ENCODE data around the gene CHGA. TPM values are rescaled to one million over a fixed set of nuclear protein-coding genes. Genes with fewer than 3 reads are reported as not detected.

The CHGA gene
- total RNA-seq, 1 donor from 2014 or later = 0.67 TPM

GRCh38 chr14:92937051-92937937, 14.3 kb downstream of the CHGA start:
- no peaks in the 10 kb centered on the region for H3K9me3 Mint-ChIP-seq (ENCODE audit: unreplicated experiment)
- H3K4me3 Mint-ChIP-seq (ENCODE audit: unreplicated experiment) = no peak overlapping the region
- no peak for DNase-seq (ENCODE audit: low spot score)
- TF ChIP-seq, protein P1, sequence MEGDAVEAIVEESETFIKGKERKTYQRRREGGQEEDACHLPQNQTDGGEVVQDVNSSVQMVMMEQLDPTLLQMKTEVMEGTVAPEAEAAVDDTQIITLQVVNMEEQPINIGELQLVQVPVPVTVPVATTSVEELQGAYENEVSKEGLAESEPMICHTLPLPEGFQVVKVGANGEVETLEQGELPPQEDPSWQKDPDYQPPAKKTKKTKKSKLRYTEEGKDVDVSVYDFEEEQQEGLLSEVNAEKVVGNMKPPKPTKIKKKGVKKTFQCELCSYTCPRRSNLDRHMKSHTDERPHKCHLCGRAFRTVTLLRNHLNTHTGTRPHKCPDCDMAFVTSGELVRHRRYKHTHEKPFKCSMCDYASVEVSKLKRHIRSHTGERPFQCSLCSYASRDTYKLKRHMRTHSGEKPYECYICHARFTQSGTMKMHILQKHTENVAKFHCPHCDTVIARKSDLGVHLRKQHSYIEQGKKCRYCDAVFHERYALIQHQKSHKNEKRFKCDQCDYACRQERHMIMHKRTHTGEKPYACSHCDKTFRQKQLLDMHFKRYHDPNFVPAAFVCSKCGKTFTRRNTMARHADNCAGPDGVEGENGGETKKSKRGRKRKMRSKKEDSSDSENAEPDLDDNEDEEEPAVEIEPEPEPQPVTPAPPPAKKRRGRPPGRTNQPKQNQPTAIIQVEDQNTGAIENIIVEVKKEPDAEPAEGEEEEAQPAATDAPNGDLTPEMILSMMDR (IDR thresholded peaks at IDR 0.05; ENCODE audit: unreplicated experiment) = no peak
- H3K36me3 Mint-ChIP-seq (ENCODE audit: low read depth, unreplicated experiment) = peaks cover 3% of the 10 kb centered on the region
- peaks cover 11% of the 10 kb centered on the region for H3K27me3 Mint-ChIP-seq (ENCODE audit: unreplicated experiment)
- H3K27ac Mint-ChIP-seq (ENCODE audit: unreplicated experiment) = no peak overlapping the region
- H3K4me1 Mint-ChIP-seq (ENCODE audit: unreplicated experiment) = no peaks in the 10 kb centered on the region

- Mint-ChIP-seq H3K27me3 (ENCODE audit: unreplicated experiment) (peaks cover 11% of the 10 kb centered on the region), H3K4me1 (ENCODE audit: unreplicated experiment) (no peaks in the 10 kb centered on the region), H3K4me3 (ENCODE audit: unreplicated experiment) (no peak overlapping the region), H3K9me3 (ENCODE audit: unreplicated experiment) (no peaks in the 10 kb centered on the region), H3K27ac (ENCODE audit: unreplicated experiment) (no peak overlapping the region), H3K36me3 (ENCODE audit: low read depth, unreplicated experiment) (peaks cover 3% of the 10 kb centered on the region)
- DNase-seq (ENCODE audit: low spot score) = no peak
- TF ChIP-seq, protein P1 (IDR thresholded peaks at IDR 0.05; ENCODE audit: unreplicated experiment) = no peak
Measured at GRCh38 chr14:92938235-92938875, 15.4 kb downstream of the CHGA start.

DNA sequence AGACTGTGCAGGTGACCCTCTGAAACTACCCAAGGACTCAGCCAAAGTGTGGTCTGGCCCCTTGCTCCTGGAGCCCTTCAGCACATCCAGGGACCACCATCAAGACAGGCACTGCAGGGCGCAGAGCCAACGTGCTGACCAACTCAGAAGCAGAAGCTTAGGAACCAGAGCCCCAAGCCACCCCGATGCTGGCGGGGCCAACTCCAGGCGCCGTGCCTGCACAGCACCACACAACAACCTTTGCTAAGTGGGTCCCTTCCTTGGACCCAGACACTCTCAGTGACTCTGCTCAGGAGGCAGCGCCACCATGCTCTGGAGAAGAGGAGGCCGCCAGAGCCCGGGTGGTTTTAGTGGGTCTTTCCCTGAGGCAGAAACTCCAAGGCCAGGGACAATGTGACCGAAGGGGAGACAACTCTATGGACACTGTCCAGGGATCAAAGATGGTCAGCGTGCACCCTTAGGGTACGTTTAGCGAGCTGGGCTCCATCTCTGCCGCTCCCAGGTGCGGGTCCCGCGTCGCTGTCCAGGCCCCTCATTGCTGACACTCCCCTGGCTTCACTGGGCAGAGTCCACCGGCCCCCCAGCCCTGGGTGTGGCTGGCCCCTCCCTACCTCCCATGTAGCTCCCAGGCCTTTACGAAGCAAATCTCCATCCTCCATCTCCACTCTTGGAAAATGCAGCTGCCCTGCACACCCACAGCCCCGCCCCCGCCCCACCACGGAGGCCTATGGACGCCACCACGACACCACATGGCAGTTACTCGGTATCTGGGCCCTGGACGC, 16.1 kb downstream of the CHGA start:
- no peak overlapping the region for H3K4me3 Mint-ChIP-seq (ENCODE audit: unreplicated experiment)
- peaks cover 3% of the 10 kb centered on the region for H3K36me3 Mint-ChIP-seq (ENCODE audit: low read depth, unreplicated experiment)
- TF ChIP-seq, protein P1 (IDR thresholded peaks at IDR 0.05; ENCODE audit: unreplicated experiment) = no peak
- DNase-seq (ENCODE audit: low spot score) = no peak
- H3K4me1 Mint-ChIP-seq (ENCODE audit: unreplicated experiment) = no peaks in the 10 kb centered on the region
- H3K27ac Mint-ChIP-seq (ENCODE audit: unreplicated experiment) = no peak overlapping the region
- H3K27me3 Mint-ChIP-seq (ENCODE audit: unreplicated experiment) = peaks cover 11% of the 10 kb centered on the region
- no peaks in the 10 kb centered on the region for H3K9me3 Mint-ChIP-seq (ENCODE audit: unreplicated experiment)

DNA sequence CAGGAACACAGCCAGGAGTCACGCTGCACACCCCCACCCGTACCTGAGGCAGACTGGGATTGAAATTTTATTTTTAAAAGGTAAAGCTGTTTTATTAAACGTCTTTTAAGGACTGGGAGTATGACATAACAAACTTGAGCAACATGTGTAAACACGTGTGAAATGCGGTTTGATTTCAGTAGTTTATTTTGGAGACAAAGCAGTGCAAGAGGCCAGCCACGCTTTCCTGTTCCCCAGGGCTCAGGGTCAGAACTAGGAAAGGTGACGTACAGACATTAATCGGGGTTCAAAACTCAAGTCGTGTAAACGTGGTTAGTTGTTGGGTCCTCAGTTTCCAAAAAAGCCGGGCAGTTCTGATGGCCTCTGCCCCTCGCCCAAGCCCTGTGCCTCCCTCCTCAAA, 16.7 kb downstream of the CHGA start:
- peaks cover 16% of the 10 kb centered on the region for H3K27me3 Mint-ChIP-seq (ENCODE audit: unreplicated experiment)

More for the DNA sequence above, 16.7 kb downstream of the CHGA start:
- H3K9me3 Mint-ChIP-seq (ENCODE audit: unreplicated experiment) = no peaks in the 10 kb centered on the region
- no peak overlapping the region for H3K4me3 Mint-ChIP-seq (ENCODE audit: unreplicated experiment)
- peaks cover 10% of the 10 kb centered on the region for H3K36me3 Mint-ChIP-seq (ENCODE audit: low read depth, unreplicated experiment)
- H3K27ac Mint-ChIP-seq (ENCODE audit: unreplicated experiment) = no peak overlapping the region
- no peak for DNase-seq (ENCODE audit: low spot score)
- TF ChIP-seq, protein P1 (IDR thresholded peaks at IDR 0.05; ENCODE audit: unreplicated experiment) = no peak
- peaks cover 2% of the 10 kb centered on the region for H3K4me1 Mint-ChIP-seq (ENCODE audit: unreplicated experiment)
